KBM-7 (cell line): ENCODE results near the gene NAA25.
"Not testable (repeated sequence)": the region's sequence is repeated elsewhere in the genome, so short reads cannot be mapped to it uniquely, and the experiment has no call there.

Source experiments
- DNase-seq: peaks from one replicate; pipeline ENCODE4 v3.0.0-alpha.2; 2015
- in situ Hi-C: fragments of 300-500 bp; cut with MboI; formaldehyde crosslinking; loops from 2 replicates; pipeline ENCODE4 v1.14.3; 2020; ENCODE audit warnings: low sequenced_read_pairs, low pct_unique_long_range_greater_than_20kb, mixed read lengths

NAA25 gene

DNA sequence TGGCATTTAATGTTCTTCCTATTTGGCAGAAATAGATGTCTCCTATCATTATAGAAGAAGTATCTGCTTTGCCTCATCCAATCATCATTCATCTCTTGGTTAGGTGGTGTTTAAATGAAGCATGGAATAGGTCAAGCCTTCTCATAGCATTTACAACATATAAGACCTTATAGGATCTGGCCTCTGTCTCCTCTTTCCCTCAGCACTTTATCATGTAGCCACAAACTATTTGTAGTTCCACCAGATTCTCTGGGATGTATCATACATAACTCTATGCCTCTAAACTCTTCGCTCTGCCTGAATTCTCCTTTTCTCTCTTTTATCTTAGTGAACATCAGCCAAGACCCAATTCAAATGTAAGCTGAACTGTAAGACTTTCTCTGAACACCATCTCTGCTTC is 20.7 kb downstream of the NAA25 start:
- in situ Hi-C loops, result no loop called here
- DNase-seq, result no peak

DNA sequence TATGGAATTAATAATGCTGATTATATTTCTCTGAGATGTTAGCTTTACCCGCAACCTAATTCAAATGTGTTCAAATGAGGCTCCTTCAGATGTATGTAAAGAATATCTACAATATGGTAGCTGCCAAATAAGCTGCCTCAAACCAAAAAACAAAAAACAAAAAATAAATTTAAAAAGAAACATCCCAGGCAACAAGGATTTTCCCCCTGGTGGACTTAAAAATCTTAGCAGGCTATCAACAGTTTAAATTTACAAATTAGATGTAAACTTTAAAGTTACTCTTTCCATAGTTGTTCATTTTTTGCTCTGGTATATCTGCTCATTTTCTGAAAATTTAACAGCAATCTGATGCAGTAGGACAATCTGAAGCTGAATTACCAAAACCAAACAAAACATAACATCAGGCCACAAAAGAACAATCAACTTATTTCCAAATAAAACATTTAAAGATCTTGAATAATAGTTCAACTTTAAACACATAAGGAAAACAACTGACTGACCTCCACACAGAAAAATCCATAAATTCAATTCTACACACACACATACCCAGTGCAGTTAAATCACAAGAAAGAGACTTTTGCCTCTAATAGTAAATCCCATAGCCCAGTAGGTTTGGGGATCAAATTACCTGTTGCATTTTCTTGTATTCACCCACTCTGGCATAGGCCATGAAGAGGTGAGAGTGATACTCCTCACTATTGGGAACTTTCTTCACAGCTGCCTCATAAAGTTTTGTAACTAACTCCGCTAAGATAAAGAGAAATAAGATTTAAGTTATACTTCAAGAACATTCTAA is 21.3 kb downstream of the NAA25 start:
- DNase-seq, result no peak
- in situ Hi-C loops, result no loop called here

DNA sequence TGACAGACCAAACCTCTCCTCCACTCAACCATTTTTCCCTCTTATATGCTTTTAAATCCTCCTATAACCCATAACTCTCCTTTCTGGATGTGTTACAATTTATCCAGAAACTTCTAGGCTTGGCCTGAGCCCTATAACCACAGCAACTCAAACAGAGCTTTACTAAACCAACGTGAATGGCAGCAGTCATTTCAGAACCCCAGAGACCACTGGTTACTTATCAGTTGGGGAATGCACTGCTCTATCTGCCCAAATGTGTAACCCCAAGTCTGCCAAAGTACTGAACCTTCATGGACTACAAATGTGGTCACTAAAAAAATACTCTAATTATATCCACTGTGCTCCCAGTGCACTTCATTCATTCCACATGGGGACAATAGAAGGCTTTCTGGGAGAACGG is 42.0 kb downstream of the NAA25 start:
- no peak for DNase-seq
- in situ Hi-C loops, result no loop called here

DNA sequence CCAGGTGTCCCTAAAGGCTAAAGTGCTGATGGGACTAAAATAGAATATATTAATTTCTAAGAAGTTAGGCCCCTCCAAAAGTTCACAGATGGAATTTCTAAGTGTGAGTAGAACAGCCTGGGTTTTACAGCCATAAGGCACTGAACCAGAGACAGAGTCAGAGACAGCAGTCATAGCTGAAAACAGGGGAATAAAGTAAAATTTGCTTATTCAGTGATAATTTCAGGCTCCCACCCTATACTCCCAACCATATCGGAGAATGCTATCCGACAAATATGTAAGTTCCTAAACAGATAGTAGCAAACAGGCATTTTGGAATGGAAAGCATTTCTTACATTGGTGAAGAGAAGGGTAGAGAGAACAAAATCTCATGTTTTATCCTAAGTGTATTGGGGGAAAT is 45.3 kb downstream of the NAA25 start:
- in situ Hi-C loops, result no loop called here
- no peak for DNase-seq

DNA sequence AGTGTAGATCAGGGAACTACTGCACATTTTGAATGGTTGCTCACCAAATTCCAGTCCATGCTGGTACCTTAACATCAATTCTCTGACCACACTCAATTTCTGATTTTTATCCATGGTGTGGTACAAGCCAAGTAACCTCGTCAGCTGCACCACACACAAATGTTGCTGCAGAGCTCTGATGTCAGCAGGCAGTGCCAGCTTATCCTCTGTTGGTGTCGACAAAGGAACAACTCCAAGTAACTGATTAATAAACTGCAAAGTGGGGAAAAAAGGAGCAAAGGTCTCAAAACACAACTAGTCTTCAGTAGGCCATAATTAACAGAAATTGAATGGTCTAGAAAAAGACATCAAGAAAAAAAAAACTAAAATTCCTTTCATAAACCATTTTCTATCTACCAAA is 47.4 kb downstream of the NAA25 start:
- DNase-seq, result no peak
- in situ Hi-C loops, result no loop called here

DNA sequence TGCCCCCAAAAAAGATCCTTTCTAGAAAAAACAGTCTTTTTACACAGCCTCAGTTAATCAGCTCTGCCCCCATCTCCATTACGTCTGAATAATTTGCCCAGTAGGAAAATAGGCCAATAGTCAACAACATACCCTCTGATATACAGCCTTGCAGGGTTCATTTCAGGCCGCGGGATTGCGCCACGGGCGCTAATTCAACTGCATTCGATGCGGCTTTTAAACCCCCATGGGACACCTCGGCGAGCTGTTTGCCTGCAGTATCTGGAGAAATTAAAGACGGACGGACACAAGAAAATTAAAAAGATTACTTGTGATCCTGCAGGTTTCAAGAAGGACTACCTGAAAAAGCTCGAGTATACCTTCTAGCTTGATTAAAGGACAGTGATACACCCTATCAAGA is 59.2 kb downstream of the NAA25 start:
- in situ Hi-C loops, result no loop called here
- DNase-seq, result no peak

DNA sequence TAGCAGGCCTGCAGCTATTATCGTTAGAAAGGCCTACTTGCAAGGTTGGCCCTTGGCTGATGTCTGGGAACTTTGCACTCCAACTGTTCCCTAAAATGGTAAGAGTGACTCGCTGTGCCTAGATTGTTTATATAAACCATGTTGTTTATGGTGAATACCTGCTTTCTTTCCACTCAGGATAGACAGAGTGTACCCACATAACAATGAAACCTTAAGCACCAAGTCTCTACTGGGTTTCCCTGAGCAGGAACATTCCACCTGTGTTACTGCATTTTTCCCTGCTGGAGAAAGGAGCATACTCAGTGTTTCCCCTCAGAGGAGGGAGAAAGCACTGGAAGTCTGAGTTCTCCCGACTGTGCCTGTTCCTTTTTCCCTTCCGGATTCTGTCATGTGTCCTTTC is 62.6 kb downstream of the NAA25 start:
- no peak for DNase-seq
- in situ Hi-C loops, result no loop called here

DNA sequence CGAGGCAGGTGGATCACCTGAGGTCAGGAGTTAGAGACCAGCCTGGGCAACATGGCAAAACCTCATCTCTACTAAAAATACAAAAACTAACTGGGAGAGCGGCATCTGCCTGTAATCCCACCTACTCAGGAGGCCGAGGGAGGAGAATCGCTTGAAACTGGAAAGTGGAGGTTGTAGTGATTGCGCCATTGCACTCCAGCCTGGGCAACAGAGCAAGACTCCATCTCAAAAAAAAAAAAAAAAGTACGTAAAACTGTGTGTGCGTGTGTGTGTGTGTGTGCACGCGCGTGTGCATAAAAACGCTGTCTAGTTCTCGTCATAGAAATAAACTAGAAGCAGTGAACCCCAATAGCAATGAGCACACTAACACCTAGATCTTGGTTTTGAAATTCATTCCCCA is 72.0 kb downstream of the NAA25 start:
- in situ Hi-C loops, result not testable (repeated sequence)

DNA sequence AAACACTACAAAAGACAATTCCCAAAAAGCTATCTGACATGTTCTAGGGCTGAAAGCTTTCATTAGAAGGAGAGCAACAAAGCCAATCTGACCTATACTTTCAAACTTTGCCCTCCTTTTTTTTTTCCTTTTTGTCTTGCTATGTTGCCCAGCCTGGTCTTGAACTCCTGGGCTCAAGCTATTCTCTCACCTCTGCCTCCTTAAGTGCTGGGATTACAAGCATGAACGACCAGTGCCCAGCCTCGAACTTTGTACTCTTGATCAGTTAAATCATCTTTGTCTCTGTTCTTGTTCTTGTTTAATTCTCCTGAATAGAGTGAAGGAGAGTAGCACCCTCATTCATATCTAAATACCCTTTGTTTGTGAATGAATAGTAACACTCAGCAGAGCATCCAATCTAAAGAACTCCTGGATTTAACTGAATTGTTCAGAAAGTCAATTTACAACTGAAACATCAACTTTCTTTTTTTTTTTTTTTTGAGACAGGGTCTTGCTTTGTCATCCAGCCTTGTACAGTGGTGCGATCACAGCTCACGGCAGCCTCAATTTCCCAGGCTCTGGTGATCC is 73.3 kb downstream of the NAA25 start:
- in situ Hi-C loops, result no loop called here
- DNase-seq, result no peak

More for the DNA sequence above, 72.0 kb downstream of the NAA25 start:
- DNase-seq, result not testable (repeated sequence)

DNA sequence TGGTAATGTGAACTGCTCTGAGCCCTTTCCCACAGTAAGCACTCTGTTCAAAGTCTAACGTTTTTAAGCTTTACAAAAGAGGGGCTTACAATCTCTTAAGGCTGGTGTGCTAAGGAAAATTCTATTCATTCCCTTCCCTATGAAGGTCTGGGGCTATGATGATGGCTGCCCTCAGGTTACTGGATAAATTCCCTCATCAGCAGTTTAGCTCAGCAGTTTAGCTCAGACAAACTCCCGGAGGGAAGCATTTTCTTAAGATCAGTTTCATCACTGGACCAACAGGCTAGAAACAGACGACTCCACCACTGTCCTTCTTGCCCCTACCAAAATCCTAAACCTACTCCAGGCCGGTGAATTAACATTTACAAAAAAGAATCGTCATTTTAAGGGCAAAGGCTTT is 76.3 kb downstream of the NAA25 start:
- DNase-seq, result no peak
- in situ Hi-C loops, result no loop called here

DNA sequence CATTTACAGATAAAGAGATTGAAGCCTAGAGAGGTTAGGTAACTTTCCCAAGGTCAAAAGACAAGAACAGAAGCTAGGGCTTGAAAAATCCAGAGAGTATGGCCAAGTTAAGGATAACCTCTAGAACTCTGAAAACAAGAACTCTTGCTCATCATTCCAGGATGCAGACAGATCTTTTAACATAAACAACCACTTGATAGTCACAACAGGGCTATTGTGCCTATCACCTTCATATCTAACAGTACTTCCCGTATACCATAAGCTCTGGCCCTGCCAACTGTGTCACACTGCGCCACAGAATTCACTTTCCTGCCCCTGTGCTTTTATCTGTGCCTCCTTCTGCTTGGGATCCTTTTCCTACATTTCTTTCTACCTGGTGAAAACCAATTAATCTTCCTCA is 77.1 kb downstream of the NAA25 start:
- in situ Hi-C loops, result no loop called here
- DNase-seq, result no peak

DNA sequence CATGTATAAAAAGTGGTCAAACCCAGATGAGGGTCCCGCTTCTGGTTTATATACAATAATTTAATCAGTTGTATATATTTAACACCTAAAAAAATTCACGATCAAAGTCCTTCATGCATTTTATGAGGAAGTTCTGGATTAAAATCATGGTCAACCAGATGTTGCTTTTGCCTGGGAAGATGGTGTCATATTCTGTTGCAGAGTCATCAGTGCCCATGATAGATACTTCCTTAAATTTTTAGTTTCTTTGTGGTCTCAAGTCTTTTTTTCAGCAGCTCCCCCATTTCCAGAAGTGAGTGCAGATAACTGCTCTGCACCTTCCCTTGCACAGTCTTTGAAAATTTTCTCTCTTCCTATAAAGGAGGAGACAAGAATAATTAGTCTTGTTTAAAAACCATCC is 79.3 kb downstream of the NAA25 start:
- DNase-seq, result peak; percentile 80
- in situ Hi-C loops, result no loop called here

DNA sequence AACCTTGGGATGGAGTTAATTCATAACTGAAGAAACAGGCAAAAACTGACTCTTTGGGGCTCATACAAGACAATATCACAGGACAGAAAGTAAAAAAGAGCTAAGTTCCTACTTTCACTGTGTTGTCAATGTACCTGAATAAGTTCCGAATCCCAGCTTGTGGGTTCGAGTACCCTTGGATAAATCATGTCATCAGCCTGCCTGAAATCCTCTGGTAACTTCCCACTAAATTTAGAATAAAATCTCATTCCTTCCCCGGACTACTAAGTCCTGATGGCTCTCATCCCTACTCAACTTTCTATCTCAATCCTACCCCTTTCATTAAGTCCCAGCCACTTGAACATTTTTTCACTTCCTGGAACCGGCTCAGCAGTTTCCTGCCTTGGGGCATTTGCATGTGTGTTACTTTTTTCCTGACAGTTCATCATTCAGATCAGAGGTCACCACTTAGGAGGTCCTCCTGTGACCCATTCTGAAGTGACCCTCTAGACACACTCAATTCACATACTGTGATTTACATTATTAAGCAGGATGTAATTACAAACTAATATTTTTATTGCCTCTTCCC is 82.7 kb downstream of the NAA25 start:
- no peak for DNase-seq
- in situ Hi-C loops, result no loop called here

DNA sequence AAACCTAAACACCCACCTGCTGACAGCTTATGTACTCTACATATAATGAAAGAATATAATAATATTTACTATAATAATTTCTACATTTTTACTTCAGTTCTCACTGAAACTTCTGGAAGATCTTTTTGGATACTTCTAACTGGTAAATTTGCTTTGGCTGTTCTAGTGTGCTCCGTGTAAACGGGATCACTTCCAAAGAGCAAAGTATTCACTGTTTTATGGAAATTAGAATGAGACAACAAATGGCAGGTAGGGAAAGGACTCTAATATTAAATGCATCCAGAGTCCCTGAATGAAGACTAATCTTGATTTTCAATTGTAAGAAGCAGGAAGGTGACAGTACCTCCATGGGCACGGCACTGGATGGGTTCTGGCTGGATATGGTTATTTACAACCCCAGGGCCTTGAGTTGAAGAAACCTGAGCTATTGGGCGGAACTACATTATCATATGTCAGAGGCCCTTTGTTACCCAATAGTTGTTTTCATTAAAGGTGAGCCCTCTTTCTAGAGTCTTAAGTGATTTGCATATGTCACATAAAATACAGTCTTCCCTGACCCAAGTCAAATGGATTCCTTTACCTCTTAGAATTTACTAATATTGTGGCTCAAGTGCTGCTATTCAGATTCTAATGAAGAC is 84.7 kb downstream of the NAA25 start:
- in situ Hi-C loops, result no loop called here
- no peak for DNase-seq

DNA sequence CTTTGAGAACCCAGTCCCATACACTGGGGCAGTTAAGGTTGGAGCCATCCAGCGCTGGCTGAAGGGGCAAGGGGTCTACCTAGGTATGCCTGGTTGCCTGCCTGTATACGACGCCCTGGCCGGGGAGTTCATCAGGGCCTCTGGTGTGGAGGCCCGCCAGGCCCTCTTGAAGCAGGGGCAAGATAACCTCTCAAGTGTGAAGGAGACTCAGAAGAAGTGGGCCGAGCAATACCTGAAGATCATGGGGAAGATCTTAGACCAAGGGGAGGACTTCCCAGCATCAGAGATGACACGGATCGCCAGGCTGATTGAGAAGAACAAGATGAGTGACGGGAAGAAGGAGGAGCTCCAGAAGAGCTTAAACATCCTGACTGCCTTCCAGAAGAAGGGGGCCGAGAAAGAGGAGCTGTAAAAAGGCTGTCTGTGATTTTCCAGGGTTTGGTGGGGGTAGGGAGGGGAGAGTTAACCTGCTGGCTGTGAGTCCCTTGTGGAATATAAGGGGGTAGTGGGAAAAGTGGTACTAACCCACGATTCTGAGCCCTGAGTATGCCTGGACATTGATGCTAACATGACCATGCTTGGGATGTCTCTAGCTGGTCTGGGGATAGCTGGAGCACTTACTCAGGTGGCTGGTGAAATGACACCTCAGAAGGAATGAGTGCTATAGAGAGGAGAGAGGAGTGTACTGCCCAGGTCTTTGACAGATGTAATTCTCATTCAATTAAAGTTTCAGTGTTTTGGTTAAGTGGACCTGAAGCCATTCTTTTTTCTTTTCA is 86.2 kb downstream of the NAA25 start:
- in situ Hi-C loops, result no loop called here
- DNase-seq, result no peak

DNA sequence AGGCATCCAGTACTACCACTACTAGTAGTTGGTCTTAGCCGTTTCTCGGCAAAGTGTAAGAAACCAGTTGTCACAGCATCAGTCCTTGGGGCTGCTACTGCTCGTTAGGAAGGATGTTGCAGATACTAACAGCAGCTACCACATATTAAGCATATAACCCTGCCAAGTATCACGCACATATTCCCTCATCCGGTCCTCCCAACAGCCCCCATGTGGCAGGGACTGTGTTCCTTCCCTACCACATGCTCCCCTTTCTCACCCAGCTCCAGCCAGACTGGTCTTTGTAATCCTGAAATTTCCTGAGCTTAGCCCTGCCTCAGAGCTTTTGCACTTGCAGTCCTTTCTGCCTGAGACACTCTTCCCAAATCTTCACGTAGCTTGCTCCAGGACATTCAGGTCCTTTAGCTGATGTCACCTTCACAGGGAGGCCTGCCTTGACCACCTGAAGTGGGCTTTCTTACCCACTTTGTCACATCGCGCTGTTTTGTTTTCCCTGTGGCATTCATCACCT is 87.6 kb downstream of the NAA25 start:
- DNase-seq, result no peak
- in situ Hi-C loops, result no loop called here

DNA sequence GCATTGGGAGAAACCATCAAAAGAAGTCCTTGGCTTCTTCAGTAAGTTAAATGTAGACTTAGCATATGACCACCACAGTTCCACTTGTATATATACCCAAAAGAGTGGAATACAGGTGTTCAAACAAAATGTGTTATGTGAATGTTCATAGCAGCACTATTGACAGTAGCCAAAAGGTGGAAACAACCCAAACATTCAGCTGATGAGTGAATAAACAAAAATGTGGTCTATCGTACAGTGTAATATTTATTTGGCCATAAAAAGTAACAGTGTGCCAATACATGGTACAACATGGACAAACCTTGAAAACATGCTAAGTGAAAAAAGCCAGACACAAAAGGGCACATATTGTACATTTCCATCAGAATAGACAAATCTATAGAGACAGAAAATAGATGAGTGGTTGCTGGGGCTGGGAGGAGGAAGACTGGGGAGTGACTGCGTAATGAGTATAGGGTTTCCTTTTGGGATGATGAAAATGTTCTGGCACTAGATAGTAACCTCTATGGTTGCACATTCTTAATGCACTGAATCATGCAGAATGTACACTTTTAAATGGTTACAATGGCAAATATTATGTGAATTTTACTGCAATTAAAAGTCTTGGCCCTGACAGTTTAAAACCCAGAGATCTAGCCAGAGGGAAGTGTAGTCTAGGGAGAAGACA is 89.9 kb downstream of the NAA25 start:
- DNase-seq, result no peak
- in situ Hi-C loops, result no loop called here

DNA sequence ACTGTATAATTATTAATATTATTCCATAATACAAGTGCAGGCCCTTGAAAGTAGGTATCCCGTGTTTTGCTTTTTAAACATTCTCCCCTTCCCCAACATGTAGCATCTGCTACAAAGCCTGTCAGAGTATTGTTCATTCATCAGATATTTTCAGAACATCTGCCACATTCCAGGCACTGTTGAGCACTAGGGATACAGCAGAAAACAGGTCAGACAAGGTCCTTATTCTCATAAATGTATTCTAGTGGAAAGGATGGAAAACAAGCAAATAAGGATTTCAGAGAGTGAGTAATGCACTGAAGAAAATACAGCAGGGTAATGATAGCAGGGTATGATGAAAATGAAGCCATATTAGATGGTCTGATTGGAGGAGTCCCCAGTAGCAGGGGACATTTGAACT is 91.5 kb downstream of the NAA25 start:
- DNase-seq, result no peak
- in situ Hi-C loops, result no loop called here

DNA sequence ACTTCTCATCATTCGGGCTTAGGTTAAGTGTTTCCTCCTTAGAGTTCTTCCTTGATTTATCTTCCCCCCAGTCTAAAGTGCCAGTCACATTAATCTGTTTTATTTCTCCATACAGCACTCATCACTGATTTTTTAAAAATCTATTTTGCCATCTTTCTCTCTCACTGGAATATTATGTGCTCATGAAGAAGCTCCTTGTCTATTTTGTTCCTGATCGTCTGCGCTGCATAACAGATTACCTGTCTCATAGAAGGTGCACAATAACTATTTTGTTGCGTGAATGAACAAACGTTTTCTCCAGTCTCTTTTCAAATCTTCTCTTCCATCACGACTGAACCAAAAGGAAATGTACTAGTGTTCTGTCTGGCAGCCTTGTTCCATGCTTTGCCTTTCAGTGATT is 92.6 kb downstream of the NAA25 start:
- no peak for DNase-seq
- in situ Hi-C loops, result no loop called here
